Measurements from ENCODE around the gene PLAU.

- TF ChIP-seq CTCF (conservative IDR thresholded peaks at IDR 0.05 in 1 of 2, IDR thresholded peaks at IDR 0.05 in 1 of 2; ENCODE audit: low read depth in 1 of 2, low read length in 2 of 2) (no peak), EZH2 (IDR thresholded peaks at IDR 0.05; ENCODE audit: low read length, missing control alignments) (no peak)
These were observed 34.8 kb upstream of the PLAU start for GRCh38 chr10:73876157-73876556.
